ENCODE data around the gene CCDC188.

CCDC188 gene

DNA sequence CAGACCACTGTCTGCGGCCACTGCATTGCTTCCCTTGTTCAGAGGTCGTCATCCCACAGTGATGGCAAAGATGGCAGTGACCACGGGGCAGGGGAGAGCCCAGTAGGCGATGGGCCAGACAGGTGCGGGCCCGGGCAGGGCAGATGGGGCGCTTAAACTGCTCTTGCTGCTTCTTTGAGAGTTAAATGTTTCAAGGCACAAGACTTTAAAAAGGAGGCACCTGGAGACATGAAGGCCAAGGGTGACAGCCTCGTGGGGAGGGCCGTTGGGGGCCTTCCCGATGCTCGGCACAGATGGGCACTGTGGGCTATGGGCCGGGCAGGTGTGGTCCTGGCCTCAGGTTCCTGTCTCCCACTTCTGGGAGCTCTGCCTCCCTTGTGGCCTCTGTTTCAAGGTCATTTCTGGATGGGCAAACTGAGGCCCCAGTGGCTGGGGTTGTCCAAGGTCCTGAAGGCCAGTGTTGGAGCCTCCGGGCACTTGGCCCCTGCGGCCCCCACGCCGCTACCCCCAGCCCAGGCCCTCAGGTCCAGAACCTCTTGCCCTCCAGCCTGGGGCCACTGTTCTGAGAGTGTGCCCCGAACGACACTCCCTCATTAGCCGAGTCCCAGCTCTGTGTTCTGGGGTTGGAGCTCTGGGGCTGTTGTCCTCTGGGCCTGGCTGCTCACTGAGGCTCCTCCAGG lies 16.9 kb upstream of the CCDC188 start:
- TF ChIP-seq NFRKB (IDR thresholded peaks at IDR 0.05) (no peak), FOXM1 (IDR thresholded peaks at IDR 0.05; ENCODE audit: borderline replicate concordance) (no peak), BHLHE40 (IDR thresholded peaks at IDR 0.05; ENCODE audit: borderline replicate concordance) (no peak), CTBP1 (IDR thresholded peaks at IDR 0.05; ENCODE audit: borderline replicate concordance) (no peak), HDGF (IDR thresholded peaks at IDR 0.05; ENCODE audit: borderline replicate concordance) (no peak), FOXK2 (IDR thresholded peaks at IDR 0.05) (no peak), ELF4 (IDR thresholded peaks at IDR 0.05) (no peak), SP1 (IDR thresholded peaks at IDR 0.05) (no peak), ARNT (IDR thresholded peaks at IDR 0.05) (no peak), FOXA1 (IDR thresholded peaks at IDR 0.05) (no peak), L3MBTL2 (conservative IDR thresholded peaks at IDR 0.05) (no peak), PKNOX1 (IDR thresholded peaks at IDR 0.05) (no peak), TARDBP (IDR thresholded peaks at IDR 0.05) (no peak), ZNF384 (IDR thresholded peaks at IDR 0.05) (no peak)

DNA sequence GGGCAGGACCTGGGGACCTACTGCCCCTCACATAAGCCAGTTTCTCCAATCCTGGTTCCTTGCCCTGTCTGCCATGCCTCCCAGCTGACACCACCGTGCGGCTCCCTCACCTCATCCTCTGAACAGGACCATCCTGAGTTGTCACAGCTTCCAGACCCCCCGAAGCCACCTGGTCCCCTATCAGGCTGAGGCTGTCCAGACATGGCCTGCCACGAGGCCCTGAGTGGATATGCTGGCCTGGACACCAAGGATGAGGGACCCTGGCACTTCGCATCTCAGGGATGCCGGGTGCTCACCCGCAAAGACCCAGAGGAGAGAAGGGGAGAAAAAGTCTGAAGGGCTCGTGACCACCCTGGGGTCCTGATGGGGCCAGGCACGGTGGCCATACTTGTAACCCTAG lies 15.8 kb upstream of the CCDC188 start:
- no peak for DNase-seq (ENCODE audit: extremely low spot score)
- CTCF ChIA-PET = no interaction called here
- POLR2A ChIA-PET = interaction anchor here (1.1 kb wide), 1 partner anchor 153 kb away, joined by 4 read pairs; the partner anchor contains the start of gene DGCR6L
- TF ChIP-seq PKNOX1 (IDR thresholded peaks at IDR 0.05) (no peak), HDGF (IDR thresholded peaks at IDR 0.05; ENCODE audit: borderline replicate concordance) (no peak), TARDBP (IDR thresholded peaks at IDR 0.05) (no peak), NFRKB (IDR thresholded peaks at IDR 0.05) (no peak), FOXK2 (IDR thresholded peaks at IDR 0.05) (no peak), SUZ12 (IDR thresholded peaks at IDR 0.05) (no peak), ARNT (IDR thresholded peaks at IDR 0.05) (no peak), BHLHE40 (IDR thresholded peaks at IDR 0.05; ENCODE audit: borderline replicate concordance) (no peak), ZNF384 (IDR thresholded peaks at IDR 0.05) (no peak), L3MBTL2 (conservative IDR thresholded peaks at IDR 0.05) (no peak), LEF1 (IDR thresholded peaks at IDR 0.05; ENCODE audit: borderline replicate concordance) (no peak), ELF4 (IDR thresholded peaks at IDR 0.05) (no peak), FOXA1 (IDR thresholded peaks at IDR 0.05) (no peak), CTBP1 (IDR thresholded peaks at IDR 0.05; ENCODE audit: borderline replicate concordance) (no peak), SP1 (IDR thresholded peaks at IDR 0.05) (no peak), FOXM1 (IDR thresholded peaks at IDR 0.05; ENCODE audit: borderline replicate concordance) (no peak)

More for the DNA sequence above, 16.9 kb upstream of the CCDC188 start:
- CTCF ChIA-PET = no interaction called here
- POLR2A ChIA-PET = interaction anchor here (1.1 kb wide), 1 partner anchor 152 kb away, joined by 4 read pairs; the partner anchor contains the start of gene DGCR6L
- no peak for DNase-seq (ENCODE audit: extremely low spot score)

- CTCF ChIA-PET = no interaction called here
- TF ChIP-seq L3MBTL2 (conservative IDR thresholded peaks at IDR 0.05) (no peak), NFRKB (IDR thresholded peaks at IDR 0.05) (no peak), PKNOX1 (IDR thresholded peaks at IDR 0.05) (no peak), ELF4 (IDR thresholded peaks at IDR 0.05) (no peak)
- POLR2A ChIA-PET = no interaction called here
- no peak for DNase-seq (ENCODE audit: extremely low spot score)
These were observed 15.1 kb upstream of the CCDC188 start for GRCh38 chr22:20165913-20166312.

- CTCF ChIA-PET = no interaction called here
- DNase-seq (ENCODE audit: extremely low spot score) = no peak
- POLR2A ChIA-PET = no interaction called here
- TF ChIP-seq SP1 (IDR thresholded peaks at IDR 0.05) = no peak
- TF ChIP-seq SUZ12 (IDR thresholded peaks at IDR 0.05) = no peak
- no peak for TF ChIP-seq ZNF384 (IDR thresholded peaks at IDR 0.05)
- no peak for TF ChIP-seq LEF1 (IDR thresholded peaks at IDR 0.05; ENCODE audit: borderline replicate concordance)
- no peak for TF ChIP-seq ARNT (IDR thresholded peaks at IDR 0.05)
- TF ChIP-seq FOXA1 (IDR thresholded peaks at IDR 0.05) = no peak
- no peak for TF ChIP-seq HDGF (IDR thresholded peaks at IDR 0.05; ENCODE audit: borderline replicate concordance)
- TF ChIP-seq NFRKB (IDR thresholded peaks at IDR 0.05) = no peak
- no peak for TF ChIP-seq L3MBTL2 (conservative IDR thresholded peaks at IDR 0.05)
- TF ChIP-seq CTBP1 (IDR thresholded peaks at IDR 0.05; ENCODE audit: borderline replicate concordance) = no peak
- no peak for TF ChIP-seq PKNOX1 (IDR thresholded peaks at IDR 0.05)
These were observed 14.6 kb upstream of the CCDC188 start for GRCh38 chr22:20165421-20165820.

GRCh38 chr22:20164863-20165262 lies 14.0 kb upstream of the CCDC188 start:
- no peak for DNase-seq (ENCODE audit: extremely low spot score)
- TF ChIP-seq ELF4 (IDR thresholded peaks at IDR 0.05) (no peak), ARNT (IDR thresholded peaks at IDR 0.05) (no peak), NFRKB (IDR thresholded peaks at IDR 0.05) (no peak), FOXM1 (IDR thresholded peaks at IDR 0.05; ENCODE audit: borderline replicate concordance) (no peak), HDGF (IDR thresholded peaks at IDR 0.05; ENCODE audit: borderline replicate concordance) (no peak), PKNOX1 (IDR thresholded peaks at IDR 0.05) (no peak), FOXK2 (IDR thresholded peaks at IDR 0.05) (no peak), SP1 (IDR thresholded peaks at IDR 0.05) (no peak), FOXA1 (IDR thresholded peaks at IDR 0.05) (no peak)
- ChIA-PET CTCF (no interaction called here), POLR2A (no interaction called here)
